Measurements from ENCODE around the gene EIF3D. TPM values are rescaled to one million over a fixed set of nuclear protein-coding genes. Genes with fewer than 3 reads are reported as not detected.

The EIF3D gene
- total and polyA plus RNA-seq, 2 of the 8 experiments (the other 6 are each of a cell fraction or from before 2014, with no cell fraction given): 195 to 408 TPM

DNA sequence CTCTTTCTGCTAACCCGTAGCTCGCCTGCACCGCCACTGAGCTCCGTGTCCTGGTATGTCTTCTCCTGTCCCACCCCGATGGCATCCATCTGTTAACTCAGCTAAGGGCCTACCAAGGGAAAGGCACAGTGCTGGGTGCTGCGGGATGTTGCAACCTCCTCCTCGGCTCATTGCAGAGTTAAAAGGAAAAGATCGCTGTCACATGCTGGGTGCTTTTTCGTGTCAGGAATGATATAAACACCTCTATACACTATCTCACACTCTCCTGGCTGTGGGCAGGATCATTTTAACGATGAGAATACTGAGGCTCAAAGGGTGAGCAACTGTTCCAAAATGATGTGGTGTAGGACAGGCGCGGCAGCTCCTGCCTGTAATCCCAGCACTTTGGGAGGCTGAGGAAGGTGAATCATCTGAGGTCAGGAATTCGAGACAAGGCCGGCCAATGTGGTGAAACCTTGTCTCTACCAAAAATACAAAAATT, 57.6 kb downstream of the EIF3D start:
- Histone ChIP-seq H3K14ac (ENCODE audit: insufficient read length) (no peak overlapping the region), H3K56ac (replicated peaks; ENCODE audit: insufficient read length, low read depth, low read length) (no peak overlapping the region), H3K23ac (ENCODE audit: insufficient read length) (no peak overlapping the region), H3K27me3 (replicated peaks in 1 of 4; ENCODE audit: control insufficient read depth in 3 of 4, extremely low read depth in 1 of 4, insufficient read depth in 3 of 4, low read length in 3 of 4) (no peaks in the 10 kb centered on the region), H2BK5ac (ENCODE audit: low read depth, low read length) (no peak overlapping the region), H3K18ac (ENCODE audit: extremely low read depth, low read length) (no peak overlapping the region), H3K23me2 (ENCODE audit: low read depth, low read length) (no peaks in the 10 kb centered on the region), H3K9ac (replicated peaks in 1 of 4; ENCODE audit: extremely low read depth in 1 of 4, low read depth in 3 of 4, low read length in 3 of 4) (no peak overlapping the region), H2AK5ac (ENCODE audit: low read depth, low read length) (no peak overlapping the region), H2BK15ac (ENCODE audit: low read length) (no peak overlapping the region), H3K27ac (ENCODE audit: low read depth, low read length) (no peak overlapping the region), H3K79me1 (ENCODE audit: low read depth, low read length) (no peaks in the 10 kb centered on the region; the same call in 1 of the 2 replicates), H3K36me3 (ENCODE audit: control insufficient read depth in 2 of 4, insufficient read depth in 4 of 4, low read length in 3 of 4) (peaks cover 6 to 11% (median 7%) of the 10 kb centered on the region in 4 experiments; a peak in 5 of 8 replicates), H3K9me3 (ENCODE audit: insufficient read depth in 2 of 2, low read depth in 1 of 2, low read length in 1 of 2) (no peaks in the 10 kb centered on the region), H2AFZ (ENCODE audit: low read length) (no peak overlapping the region), H4K8ac (ENCODE audit: extremely low read depth, insufficient read depth, low read length) (peak overlapping the region; percentile 31; the same call in 1 of the 2 replicates), H4K20me1 (replicated peaks in 1 of 2; ENCODE audit: control insufficient read depth in 1 of 2, insufficient read depth in 2 of 2, low read length in 2 of 2) (peaks cover 0 to 2% of the 10 kb centered on the region in 2 experiments), H3K4me3 (ENCODE audit: extremely low read depth in 1 of 4, insufficient read depth in 2 of 4, low read depth in 3 of 4, low read length in 4 of 4) (no peak overlapping the region), H2BK120ac (replicated peaks; ENCODE audit: low read depth, low read length) (no peak overlapping the region), H2BK12ac (ENCODE audit: low read depth, low read length) (no peak overlapping the region; the same call in 1 of the 2 replicates), H3K79me2 (ENCODE audit: control insufficient read depth in 1 of 2, insufficient read depth in 2 of 2, low read length in 2 of 2) (no peaks in the 10 kb centered on the region), H3K4me1 (replicated peaks in 1 of 4; ENCODE audit: control insufficient read depth in 3 of 4, insufficient read depth in 4 of 4, low read length in 3 of 4) (peaks cover 0 to 2% (median 0%) of the 10 kb centered on the region in 4 experiments; a peak in 2 of 7 replicates), H2BK20ac (ENCODE audit: low read length) (no peak overlapping the region), H4K5ac (ENCODE audit: insufficient read length, low read depth, low read length) (no peak overlapping the region), H3K4me2 (ENCODE audit: insufficient read depth in 1 of 2, low read depth in 2 of 2, low read length in 2 of 2) (no peak overlapping the region), H4K91ac (replicated peaks; ENCODE audit: insufficient read length, low read length) (no peak overlapping the region), H3K4ac (replicated peaks; ENCODE audit: insufficient read length, low read depth, low read length) (no peak overlapping the region)
- ChIA-PET CTCF (ENCODE audit: partially characterized antibody) (interaction anchor here (0.9 to 6.8 kb wide), 34 partner anchors 9 to 277 kb away, joined by 3 to 78 read pairs (median 7); no protein-coding TSS in a partner anchor), POLR2A (ENCODE audit: partially characterized antibody) (interaction anchor here (0.9 to 3.5 kb wide), 8 partner anchors 10 to 173 kb away, joined by 3 to 14 read pairs (median 5); partner anchors contain the start of genes EIF3D and TXN2)
- no peak for DNase-seq (ENCODE audit: low read depth in 1 of 2, low spot score in 2 of 2)
- 88% methylated on average over 14 of the region's 14 CpGs; no CpG with 5 or more reads in 1 of the 2 experiments for WGBS, 2 experiments (ENCODE audit: extremely low coverage in 1 of 2, insufficient coverage in 1 of 2, insufficient read length in 1 of 2, insufficient replicate concordance in 2 of 2, low coverage in 1 of 2, low lambda C conversion rate in 2 of 2, missing lambda C conversion rate in 1 of 2)
- no peak for FAIRE-seq
- TF ChIP-seq RBBP5 (IDR thresholded peaks at IDR 0.05; ENCODE audit: borderline replicate concordance, low read depth, low read length) (no peak), RNF2 (IDR thresholded peaks at IDR 0.05; ENCODE audit: borderline replicate concordance, low read depth, low read length, missing control alignments, poor library complexity, severe bottlenecking) (no peak), KDM5A (IDR thresholded peaks at IDR 0.05; ENCODE audit: low read length) (no peak), SP1 (IDR thresholded peaks at IDR 0.05; ENCODE audit: low read depth, low read length) (no peak), JUN (IDR thresholded peaks at IDR 0.05; ENCODE audit: low read depth, low read length) (no peak), NRF1 (IDR thresholded peaks at IDR 0.05; ENCODE audit: low read depth, low read length) (no peak), EGR1 (IDR thresholded peaks at IDR 0.05; ENCODE audit: borderline replicate concordance, low read depth, low read length) (no peak), POU5F1 (IDR thresholded peaks at IDR 0.05; ENCODE audit: low read depth, low read length) (no peak), PHF8 (conservative IDR thresholded peaks at IDR 0.05; ENCODE audit: low read depth, low read length) (no peak), CEBPB (IDR thresholded peaks at IDR 0.05; ENCODE audit: low read depth, low read length) (no peak), YY1 (IDR thresholded peaks at IDR 0.05; ENCODE audit: low read depth, low read length) (no peak), SP4 (IDR thresholded peaks at IDR 0.05; ENCODE audit: low read length) (no peak), BRCA1 (IDR thresholded peaks at IDR 0.05; ENCODE audit: low read depth, low read length) (no peak), CTBP2 (IDR thresholded peaks at IDR 0.05; ENCODE audit: borderline replicate concordance, insufficient read depth, insufficient read length, low read length) (no peak)
